GM23338 (cell line): Measurements from ENCODE around the gene GNB3. TPM values are rescaled to one million over a fixed set of nuclear protein-coding genes. Genes with fewer than 3 reads are reported as not detected.

ENCODE experiments used
- ATAC-seq: fragments of 200-7000 bp; cut with Tn5 transposase; 3 replicates; pipeline ENCODE4 v1.9.1; 2020
- DNase-seq: peaks from one replicate; pipeline ENCODE4 v3.0.0-alpha.2; 2015; ENCODE audit warnings: low spot score
- H2AFZ ChIP-seq: fragments of 200-600 bp; sonication (generic); 2 replicates; pipeline ENCODE4 v1.8.0; 2016; ENCODE audit warnings: antibody characterized with exemption, mild to moderate bottlenecking, moderate library complexity
- H3F3A ChIP-seq: fragments of 200-600 bp; sonication (generic); replicated peaks from 2 replicates; pipeline ENCODE4 v1.8.0; 2017; ENCODE audit warnings: antibody characterized with exemption, mixed run types, low read depth
- H3K27ac ChIP-seq: fragments of 200-600 bp; sonication (generic); 2 replicates; pipeline ENCODE4 v1.6.1; 2016; ENCODE audit warnings: low read depth
- H3K27me3 ChIP-seq: fragments of 200-600 bp; sonication (generic); 2 replicates; pipeline ENCODE4 v1.8.0; 2016; ENCODE audit warnings: mild to moderate bottlenecking, mixed run types, moderate library complexity; ENCODE audit not compliant: insufficient read depth
- H3K36me3 ChIP-seq: fragments of 200-600 bp; sonication (generic); 2 replicates; pipeline ENCODE4 v1.8.0; 2016; ENCODE audit warnings: mild to moderate bottlenecking; ENCODE audit not compliant: insufficient read depth
- H3K4me1 ChIP-seq: fragments of 200-600 bp; sonication (generic); 2 replicates; pipeline ENCODE4 v1.8.0; 2016; ENCODE audit warnings: mild to moderate bottlenecking, moderate library complexity; ENCODE audit not compliant: insufficient read depth
- H3K4me2 ChIP-seq: fragments of 200-600 bp; sonication (generic); 2 replicates; pipeline ENCODE4 v1.7.1; 2017; ENCODE audit warnings: mixed run types
- H3K4me3 ChIP-seq: fragments of 200-600 bp; sonication (generic); 2 replicates; pipeline ENCODE4 v1.6.1; 2016; ENCODE audit warnings: mixed run types
- H3K79me2 ChIP-seq: fragments of 200-600 bp; sonication (generic); replicated peaks from 2 replicates; pipeline ENCODE4 v1.8.0; 2017; ENCODE audit warnings: mild to moderate bottlenecking; ENCODE audit not compliant: insufficient read depth
- H3K9me2 ChIP-seq: fragments of 200-600 bp; sonication (generic); 2 replicates; pipeline ENCODE4 v1.8.0; 2017; ENCODE audit not compliant: insufficient read depth
- H4K20me1 ChIP-seq: fragments of 200-600 bp; sonication (generic); replicated peaks from 2 replicates; pipeline ENCODE4 v1.8.0; 2017; ENCODE audit warnings: mild to moderate bottlenecking; ENCODE audit not compliant: insufficient read depth
- H3K27ac Mint-ChIP-seq: 2 replicates; pipeline ENCODE4 v1.8.0; 2020; ENCODE audit warnings: inconsistent platforms, mild to moderate bottlenecking, moderate library complexity, mixed read lengths
- H3K27me3 Mint-ChIP-seq: 3 replicates; pipeline ENCODE4 v1.8.0; 2022; ENCODE audit warnings: low read depth, mild to moderate bottlenecking, moderate library complexity, mixed read lengths, inconsistent platforms; ENCODE audit not compliant: insufficient read depth, poor library complexity
- H3K36me3 Mint-ChIP-seq: 3 replicates; pipeline ENCODE4 v1.8.0; 2021; ENCODE audit warnings: low read depth, mild to moderate bottlenecking, inconsistent platforms, moderate library complexity, mixed read lengths
- H3K4me1 Mint-ChIP-seq: 3 replicates; pipeline ENCODE4 v1.8.0; 2020; ENCODE audit warnings: mild to moderate bottlenecking, inconsistent platforms, mixed read lengths
- H3K4me3 Mint-ChIP-seq: 3 replicates; pipeline ENCODE4 v1.8.0; 2021; ENCODE audit warnings: moderate library complexity, mild to moderate bottlenecking, inconsistent platforms, mixed read lengths
- H3K9me3 Mint-ChIP-seq: 3 replicates; pipeline ENCODE4 v1.8.0; 2020; ENCODE audit warnings: moderate library complexity, mild to moderate bottlenecking, inconsistent platforms, mixed read lengths
- CTCF ChIP-seq, 2 experiments: fragments of 200-600 bp in 1 of 2; sonication (generic) in 1 of 2; conservative IDR thresholded peaks; 2 replicates each; pipeline versions ENCODE4 v1.5.1 to v1.6.1; 2016 to 2017; ENCODE audit warnings: antibody characterized with exemption in 2 of 2, low read depth in 2 of 2, mild to moderate bottlenecking in 2 of 2, moderate library complexity in 1 of 2
- ETS1 ChIP-seq: IDR thresholded peaks from 2 replicates; pipeline ENCODE4 v1.6.1; 2016; ENCODE audit warnings: antibody characterized with exemption
- EZH2 ChIP-seq: fragments of 200-600 bp; sonication (generic); IDR thresholded peaks from one replicate; pipeline ENCODE4 v1.8.0; 2017; ENCODE audit warnings: antibody characterized with exemption, mild to moderate bottlenecking, low read depth; ENCODE audit not compliant: unreplicated experiment
- EZH2phosphoT487 ChIP-seq: fragments of 200-600 bp; sonication (generic); IDR thresholded peaks from one replicate; pipeline ENCODE4 v1.8.1; 2018; ENCODE audit warnings: antibody characterized with exemption; ENCODE audit not compliant: unreplicated experiment
- JUNB ChIP-seq: IDR thresholded peaks from one replicate; pipeline ENCODE4 v1.6.1; 2016; ENCODE audit warnings: antibody characterized with exemption; ENCODE audit not compliant: unreplicated experiment
- NANOG ChIP-seq: IDR thresholded peaks from 2 replicates; pipeline ENCODE4 v1.6.1; 2016; ENCODE audit warnings: antibody characterized with exemption, borderline replicate concordance
- POLR2AphosphoS5 ChIP-seq: IDR thresholded peaks from 2 replicates; pipeline ENCODE4 v1.6.1; 2016; ENCODE audit warnings: antibody characterized with exemption, low read depth
- REST ChIP-seq: IDR thresholded peaks from one replicate; pipeline ENCODE4 v1.6.1; 2018; ENCODE audit warnings: antibody characterized with exemption; ENCODE audit not compliant: unreplicated experiment
- STAT1 ChIP-seq: IDR thresholded peaks from one replicate; pipeline ENCODE4 v1.6.1; 2016; ENCODE audit warnings: antibody characterized with exemption; ENCODE audit not compliant: unreplicated experiment
- ZNF331 ChIP-seq: fragments of 250-450 bp; sonication (Bioruptor Pico); IDR thresholded peaks from 2 replicates; pipeline ENCODE4 v1.5.0; 2020; ENCODE audit warnings: low read depth, mild to moderate bottlenecking, moderate library complexity
- ZNF462 ChIP-seq: fragments of 250-450 bp; sonication (Bioruptor Pico); IDR thresholded peaks from 2 replicates; pipeline ENCODE4 v1.5.0; 2020; ENCODE audit warnings: mild to moderate bottlenecking, moderate library complexity
- polyA plus RNA-seq: library from polyadenylated mRNA; unstranded; fragments of >200 nt; fragmentation: Nextera tagmentation; extraction: Ambion mirVana; gene quantifications from 2 replicates; pipeline ENCODE4 v1.2.1, GENCODE V29; 2016
- total RNA-seq: library from RNA; depleted of rRNA; stranded (reverse); fragments of >200 nt; shearing (Covaris generic); gene quantifications from 2 replicates; pipeline ENCODE4 v1.2.3, GENCODE V29; 2014

Gene GNB3
- total and polyA plus RNA-seq, 2 experiments from 2014 or later: 5.4 to 8.2 TPM

- TF ChIP-seq ETS1 (no peak), JUNB (no peak)
These were observed 22.5 kb upstream of the GNB3 start (continued) for GRCh38 chr12:6818222-6818621.

GRCh38 chr12:6818645-6819044, 22.1 kb upstream of the GNB3 start:
- peaks cover 51% of the 10 kb centered on the region for H3K4me1 Mint-ChIP-seq
- H3K27me3 Mint-ChIP-seq: peaks cover 40% of the 10 kb centered on the region
- Histone ChIP-seq H3K79me2 (no peaks in the 10 kb centered on the region), H3K9me2 (no peaks in the 10 kb centered on the region), H3K36me3 (no peaks in the 10 kb centered on the region), H3F3A (peaks cover 12% of the 10 kb centered on the region; the same call in 1 of the 2 replicates), H3K4me1 (peaks cover 44% of the 10 kb centered on the region), H2AFZ (no peak overlapping the region), H3K4me2 (peak overlapping the region; percentile 66), H3K27ac (0 out of 2 replicates have a peak overlapping the region, but pooled peaks have one; percentile 46), H4K20me1 (no peaks in the 10 kb centered on the region), H3K4me3 (peak overlapping the region; percentile 40), H3K27me3 (peaks cover 36% of the 10 kb centered on the region)
- ATAC-seq: no peak
- H3K36me3 Mint-ChIP-seq: no peaks in the 10 kb centered on the region
- H3K9me3 Mint-ChIP-seq: no peaks in the 10 kb centered on the region
- peak overlapping the region; percentile 50 for H3K27ac Mint-ChIP-seq
- TF ChIP-seq ZNF462 (CRISPR knock-in tag): no peak
- no peak for TF ChIP-seq EZH2phosphoT487
- TF ChIP-seq ZNF331: no peak
- no peak for TF ChIP-seq CTCF (conservative IDR thresholded peaks at IDR 0.05; ENCODE audit: low read depth in 2 of 2)
- TF ChIP-seq ETS1: no peak
- no peak for TF ChIP-seq EZH2
- no peak for TF ChIP-seq NANOG
- no peak for TF ChIP-seq POLR2AphosphoS5
- TF ChIP-seq STAT1: no peak
- no peak for TF ChIP-seq JUNB
- TF ChIP-seq REST: no peak
- H3K4me3 Mint-ChIP-seq: peak overlapping the region; percentile 61
- DNase-seq: peak; percentile 43
